Lower lobe of right lung (tissue), 2 donors: ENCODE data around the gene MYH15. TPM values are rescaled to one million over a fixed set of nuclear protein-coding genes. Genes with fewer than 3 reads are reported as not detected.

Experiments used
- ATAC-seq, 2 donors: fragments of 200-7000 bp; cut with Tn5 transposase; one replicate each; pipeline ENCODE4 v1.9.1; 2020 to 2022; ENCODE audit warnings: mild to moderate bottlenecking in 2 of 2, moderate library complexity in 2 of 2
- DNase-seq: peaks from one replicate; pipeline ENCODE4 v3.0.0-alpha.2; 2020
- H3K27ac ChIP-seq: fragments of 200-600 bp; one replicate; pipeline ENCODE4 v1.8.0; 2022
- H3K27me3 ChIP-seq: fragments of 200-600 bp; one replicate; pipeline ENCODE4 v1.8.0; 2022; ENCODE audit warnings: low read depth
- H3K36me3 ChIP-seq: fragments of 200-600 bp; one replicate; pipeline ENCODE4 v1.8.0; 2022; ENCODE audit warnings: mild to moderate bottlenecking
- H3K4me1 ChIP-seq: fragments of 200-600 bp; one replicate; pipeline ENCODE4 v1.8.0; 2022
- H3K4me3 ChIP-seq: fragments of 200-600 bp; one replicate; pipeline ENCODE4 v1.8.0; 2022; ENCODE audit warnings: mild to moderate bottlenecking
- H3K9me3 ChIP-seq: fragments of 200-600 bp; one replicate; pipeline ENCODE4 v1.8.0; 2022
- intact Hi-C: fragments of 100-400 bp; cut with DNase I; formaldehyde crosslinking; loops from one replicate; pipeline ENCODE4 v1.11.0; 2022
- total RNA-seq: library from RNA; stranded (reverse); fragmentation: NEBNext Ultra II Directional; extraction: Animal tissue kit (Norgen Biotek cat#: 25700); gene quantifications from one replicate; pipeline ENCODE4 v1.2.1, GENCODE V29; 2021
- TF ChIP-seq, protein P1 (sequence below): fragments of 200-600 bp; IDR thresholded peaks from one replicate; pipeline ENCODE4 v1.8.0; 2022; ENCODE audit warnings: antibody characterized with exemption, mild to moderate bottlenecking
- donor health status: DM: no; HTN: yes; CAD: no; lungs with severe emphysema.

MYH15 gene
- total RNA-seq, 1 donor from 2014 or later, result 1.0 TPM

DNA sequence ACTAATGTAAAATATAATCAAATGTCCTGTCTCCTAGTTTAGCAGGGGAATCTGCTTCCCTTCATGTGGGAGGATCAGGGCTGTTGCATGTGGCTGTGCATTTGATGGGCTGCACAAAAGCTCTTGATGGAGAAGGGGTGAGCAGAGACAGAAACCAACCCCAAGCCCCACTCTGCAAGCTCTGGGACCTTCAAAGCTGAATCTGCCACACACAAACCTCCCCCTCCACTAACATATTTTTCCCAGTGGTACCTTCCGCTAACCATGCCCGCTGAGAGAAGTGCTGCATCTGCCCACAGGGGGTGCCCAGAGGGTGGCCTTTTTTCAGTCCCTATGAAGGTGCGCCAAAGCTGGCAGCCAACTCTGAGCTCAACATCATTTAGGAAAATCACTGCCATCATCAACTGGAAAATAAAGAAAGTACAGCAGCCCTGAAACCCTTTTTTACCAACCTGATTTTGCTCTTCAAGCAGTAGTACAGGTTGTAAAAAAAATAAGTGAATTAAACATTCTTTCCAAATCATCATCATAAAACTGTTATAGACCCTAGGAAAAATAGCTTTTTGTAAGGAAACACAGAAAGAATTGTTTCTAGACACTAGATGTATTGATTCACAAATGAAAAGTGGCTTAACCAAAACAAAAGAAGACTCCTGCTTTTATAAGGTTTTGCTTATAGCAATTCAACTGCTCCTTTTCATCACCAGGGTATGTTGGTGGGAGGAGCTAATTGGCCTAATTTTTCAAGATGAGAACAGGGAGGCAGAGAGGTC is 117.1 kb downstream of the MYH15 start:
- no peaks in the 10 kb centered on the region for H3K4me1 ChIP-seq
- no peaks in the 10 kb centered on the region for H3K9me3 ChIP-seq
- TF ChIP-seq, protein P1, sequence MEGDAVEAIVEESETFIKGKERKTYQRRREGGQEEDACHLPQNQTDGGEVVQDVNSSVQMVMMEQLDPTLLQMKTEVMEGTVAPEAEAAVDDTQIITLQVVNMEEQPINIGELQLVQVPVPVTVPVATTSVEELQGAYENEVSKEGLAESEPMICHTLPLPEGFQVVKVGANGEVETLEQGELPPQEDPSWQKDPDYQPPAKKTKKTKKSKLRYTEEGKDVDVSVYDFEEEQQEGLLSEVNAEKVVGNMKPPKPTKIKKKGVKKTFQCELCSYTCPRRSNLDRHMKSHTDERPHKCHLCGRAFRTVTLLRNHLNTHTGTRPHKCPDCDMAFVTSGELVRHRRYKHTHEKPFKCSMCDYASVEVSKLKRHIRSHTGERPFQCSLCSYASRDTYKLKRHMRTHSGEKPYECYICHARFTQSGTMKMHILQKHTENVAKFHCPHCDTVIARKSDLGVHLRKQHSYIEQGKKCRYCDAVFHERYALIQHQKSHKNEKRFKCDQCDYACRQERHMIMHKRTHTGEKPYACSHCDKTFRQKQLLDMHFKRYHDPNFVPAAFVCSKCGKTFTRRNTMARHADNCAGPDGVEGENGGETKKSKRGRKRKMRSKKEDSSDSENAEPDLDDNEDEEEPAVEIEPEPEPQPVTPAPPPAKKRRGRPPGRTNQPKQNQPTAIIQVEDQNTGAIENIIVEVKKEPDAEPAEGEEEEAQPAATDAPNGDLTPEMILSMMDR, result no peak
- ATAC-seq (no peak), DNase-seq (no peak)
- no peak overlapping the region for H3K4me3 ChIP-seq
- no peak overlapping the region for H3K27ac ChIP-seq
- intact Hi-C loops, result no loop called here
- H3K27me3 ChIP-seq, result no peaks in the 10 kb centered on the region
- no peaks in the 10 kb centered on the region for H3K36me3 ChIP-seq

DNA sequence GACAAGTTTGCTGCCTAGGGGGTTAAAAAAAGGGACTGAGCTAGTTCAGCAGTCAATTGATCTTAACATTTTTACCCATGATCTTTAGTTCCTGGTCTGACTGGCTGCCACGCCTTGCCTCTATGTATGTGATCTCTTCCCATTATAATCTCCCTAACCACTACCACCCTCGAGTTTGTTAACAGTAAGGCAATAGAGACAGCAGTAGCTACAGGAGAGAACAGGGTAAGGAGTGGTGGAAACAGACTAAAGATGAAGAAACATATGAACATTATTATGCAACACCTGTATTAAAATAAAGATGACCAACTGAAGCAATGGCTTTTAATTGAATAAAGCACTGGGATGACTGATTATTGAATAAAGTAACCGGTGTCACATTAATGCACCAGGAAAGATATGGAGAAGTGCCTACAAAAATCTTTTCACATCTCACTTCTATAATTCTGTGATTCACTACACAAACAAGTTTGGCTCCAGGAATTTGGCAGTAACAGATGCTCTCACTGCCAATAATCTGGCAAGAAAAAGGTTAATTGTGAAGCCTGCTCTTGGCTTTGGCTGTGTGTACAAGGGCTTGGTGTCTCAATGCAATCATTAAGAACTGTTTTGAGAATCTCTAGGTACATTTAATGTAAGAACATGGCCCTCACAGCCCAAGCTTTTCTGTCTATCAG is 118.3 kb downstream of the MYH15 start:
- ATAC-seq (peak in 1 of 2 donors; percentile 22), DNase-seq (no peak)
- no peaks in the 10 kb centered on the region for H3K36me3 ChIP-seq

DNA sequence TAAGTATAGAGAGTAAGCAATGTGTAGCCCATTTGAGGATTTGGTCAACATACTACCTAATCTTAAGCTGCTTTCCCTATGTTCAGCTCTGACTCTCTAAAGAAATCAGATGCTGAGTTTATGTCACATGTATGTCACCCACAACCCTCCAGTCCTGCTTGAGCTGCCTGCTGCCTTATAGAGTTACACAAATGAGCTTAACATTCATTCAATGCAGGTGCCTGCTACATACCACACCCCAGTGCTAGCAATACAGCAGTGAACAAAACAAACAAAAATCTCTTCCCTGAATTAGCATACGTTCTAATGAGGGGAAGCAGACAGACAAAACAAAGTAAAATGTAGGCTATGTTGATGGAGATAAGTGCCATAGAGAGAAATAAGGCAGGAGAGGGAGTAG is 121.0 kb downstream of the MYH15 start:
- DNase-seq (no peak), ATAC-seq (no peak)
- Histone ChIP-seq H3K9me3 (no peaks in the 10 kb centered on the region), H3K4me1 (no peaks in the 10 kb centered on the region), H3K27ac (no peak overlapping the region), H3K4me3 (no peak overlapping the region), H3K27me3 (no peaks in the 10 kb centered on the region), H3K36me3 (no peaks in the 10 kb centered on the region)
- TF ChIP-seq, protein P1, result no peak
- intact Hi-C loops, result no loop called here

More for the DNA sequence above, 118.3 kb downstream of the MYH15 start:
- intact Hi-C loops, result no loop called here
- no peak overlapping the region for H3K4me3 ChIP-seq
- no peak overlapping the region for H3K27ac ChIP-seq
- TF ChIP-seq, protein P1, result no peak
- no peaks in the 10 kb centered on the region for H3K4me1 ChIP-seq
- H3K9me3 ChIP-seq, result no peaks in the 10 kb centered on the region
- H3K27me3 ChIP-seq, result no peaks in the 10 kb centered on the region

DNA sequence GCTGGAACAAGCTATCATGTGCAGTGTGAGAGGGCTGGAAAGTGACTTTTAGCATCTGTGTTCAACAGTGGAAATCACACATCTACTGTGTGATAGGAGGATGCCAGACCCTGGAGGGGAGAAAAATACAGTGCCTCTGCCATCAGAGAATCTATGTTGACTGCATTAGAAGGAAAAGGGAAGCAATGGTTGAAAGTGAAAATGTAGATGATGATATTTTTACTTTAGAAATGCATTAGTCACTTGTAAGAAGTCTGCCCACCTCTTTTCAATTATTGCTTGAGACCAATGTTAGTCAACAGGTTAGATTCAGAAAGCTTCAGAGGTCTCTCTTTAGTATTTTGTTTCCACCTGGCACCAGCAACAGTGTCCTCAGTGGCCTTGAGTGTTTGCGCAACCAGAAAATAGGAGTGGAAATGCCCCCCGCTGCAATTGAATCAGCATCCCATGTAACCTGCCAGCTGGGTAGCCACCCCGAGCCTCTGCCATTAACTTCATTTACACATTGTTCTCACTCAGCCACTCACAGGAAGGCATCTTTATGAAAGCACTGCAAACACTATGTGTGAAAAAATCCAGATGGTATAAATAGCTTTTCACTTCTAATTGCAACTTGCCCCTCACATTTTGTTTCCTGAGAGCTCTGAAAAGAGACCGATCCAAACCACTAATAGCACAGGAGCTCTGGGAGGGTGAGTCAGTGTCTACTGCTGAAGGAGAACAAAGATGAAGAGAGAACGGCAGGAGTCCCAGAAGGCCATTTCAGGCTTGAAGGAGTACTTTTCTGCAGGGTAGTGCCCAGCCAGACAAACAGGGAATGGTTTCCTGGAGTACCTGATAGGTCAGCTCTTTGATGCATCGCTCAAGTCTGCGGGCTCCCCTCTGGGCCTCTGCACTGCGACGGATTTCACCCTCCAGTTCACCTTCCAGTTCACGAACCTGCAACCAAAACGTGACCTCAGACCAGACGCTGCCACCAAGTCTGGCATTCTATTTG is 122.0 kb downstream of the MYH15 start:
- Histone ChIP-seq H3K27me3 (no peaks in the 10 kb centered on the region), H3K36me3 (no peaks in the 10 kb centered on the region), H3K9me3 (no peaks in the 10 kb centered on the region), H3K4me3 (no peak overlapping the region), H3K4me1 (no peaks in the 10 kb centered on the region), H3K27ac (no peak overlapping the region)
- intact Hi-C loops, result no loop called here
- DNase-seq (no peak), ATAC-seq (peak in 1 of 2 donors; percentile 18)
- TF ChIP-seq, protein P1, result no peak

DNA sequence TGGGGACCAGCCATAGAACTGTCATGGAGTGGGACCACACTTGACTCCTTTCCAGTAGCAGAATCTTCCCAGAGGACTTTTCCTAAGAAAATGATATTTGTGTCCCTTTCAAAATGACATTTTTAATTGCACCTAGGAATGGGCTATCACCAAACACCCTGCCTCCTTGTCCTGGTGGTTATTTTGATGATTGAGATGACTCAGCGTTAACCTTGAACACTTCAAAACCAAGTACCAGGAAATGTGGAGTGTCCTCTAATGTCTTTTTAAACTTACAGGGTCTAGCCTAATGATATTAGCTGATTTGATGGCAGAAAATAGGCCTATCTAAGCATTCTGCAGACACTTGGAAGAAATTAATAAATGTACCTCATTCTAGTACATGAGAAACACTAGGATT is 123.3 kb downstream of the MYH15 start:
- H3K4me1 ChIP-seq, result no peaks in the 10 kb centered on the region

More for the DNA sequence above, 123.3 kb downstream of the MYH15 start:
- Histone ChIP-seq H3K4me3 (no peak overlapping the region), H3K36me3 (no peaks in the 10 kb centered on the region), H3K27me3 (no peaks in the 10 kb centered on the region), H3K9me3 (no peaks in the 10 kb centered on the region), H3K27ac (no peak overlapping the region)
- ATAC-seq, result no peak
- no peak for DNase-seq
- TF ChIP-seq, protein P1, result no peak
- intact Hi-C loops, result no loop called here
